HepG2 (cell line): ENCODE measurements around the gene ZBTB46. TPM values are rescaled to one million over a fixed set of nuclear protein-coding genes. Genes with fewer than 3 reads are reported as not detected.

Experiments used
- CREBL2 ChIP-seq: sonication (generic); formaldehyde crosslinking; IDR thresholded peaks from 2 replicates; pipeline ENCODE4 v1.8.1; 2023; ENCODE audit warnings: missing genetic modification reagents, mild to moderate bottlenecking, borderline replicate concordance
- DBP ChIP-seq: sonication (generic); formaldehyde crosslinking; IDR thresholded peaks from 2 replicates; pipeline ENCODE4 v1.4.0; 2020; ENCODE audit warnings: missing genetic modification reagents; ENCODE audit errors: not compliant biosample characterization
- KIAA2018 ChIP-seq: sonication (generic); formaldehyde crosslinking; IDR thresholded peaks from 2 replicates; pipeline ENCODE4 v1.5.0; 2020; ENCODE audit warnings: mild to moderate bottlenecking, missing genetic modification reagents, borderline replicate concordance
- MIER2 ChIP-seq: IDR thresholded peaks from 2 replicates; pipeline ENCODE4 v1.6.1; 2016; ENCODE audit warnings: missing biosample characterization, missing genetic modification reagents
- PRDM10 ChIP-seq: sonication (generic); formaldehyde crosslinking; IDR thresholded peaks from 2 replicates; pipeline ENCODE4 v1.4.0; 2020; ENCODE audit warnings: low read depth, missing genetic modification reagents
- SOX5 ChIP-seq: IDR thresholded peaks from 2 replicates; pipeline ENCODE4 v1.6.1; 2016; ENCODE audit warnings: borderline replicate concordance
- TRAFD1 ChIP-seq: sonication (generic); formaldehyde crosslinking; IDR thresholded peaks from 2 replicates; pipeline ENCODE4 v1.5.1; 2020; ENCODE audit warnings: missing genetic modification reagents, mild to moderate bottlenecking, borderline replicate concordance
- ZBTB33 ChIP-seq: sonication (generic); formaldehyde crosslinking; IDR thresholded peaks from 2 replicates; pipeline ENCODE4 v1.4.0; 2020; ENCODE audit warnings: missing genetic modification reagents
- ZNF329 ChIP-seq: sonication (generic); formaldehyde crosslinking; IDR thresholded peaks from 2 replicates; pipeline ENCODE4 v1.9.0; 2021; ENCODE audit warnings: low read depth, mild to moderate bottlenecking, missing genetic modification reagents
- ZNF556 ChIP-seq: sonication (generic); formaldehyde crosslinking; IDR thresholded peaks from 2 replicates; pipeline ENCODE4 v1.4.0; 2020; ENCODE audit warnings: mild to moderate bottlenecking, missing genetic modification reagents, borderline replicate concordance
- polyA plus RNA-seq, 8 experiments: library from polyadenylated mRNA; depleted of rRNA in 3 of 8; stranded (reverse) in 7 of 8; unstranded in 1 of 8; fragments of >200 nt; fragmentation: Illumina TruSeq in 4 of 8; extraction: Trizol in 4 of 8; gene quantifications; 2 replicates each; pipeline versions ENCODE4 v1.2.1 to v1.2.3, GENCODE V29; 2011 to 2016; ENCODE audit warnings: low read depth in 4 of 8, missing spikeins in 1 of 8, mixed read lengths in 1 of 8; ENCODE audit not compliant: insufficient read depth in 1 of 8
- total RNA-seq, 5 experiments: library from RNA; depleted of rRNA; stranded (reverse); fragments of >200 nt; fragmentation: Illumina TruSeq; extraction: Trizol; gene quantifications; 2 replicates each; pipeline ENCODE4 v1.2.3, GENCODE V29; 2016; ENCODE audit warnings: low read depth in 1 of 5

ZBTB46 gene
- total and polyA plus RNA-seq, 2 of the 13 experiments (the other 11 are each of a cell fraction or from before 2014, with no cell fraction given) = 1.6 to 13.5 TPM

GRCh38 chr20:63863798-63864544 lies 32.9 kb upstream of the ZBTB46 start (continued):
- no peak for TF ChIP-seq KIAA2018 (CRISPR knock-in tag)
- TF ChIP-seq ZBTB33 = no peak; the same call in none of the 2 replicates
- TF ChIP-seq DBP = no peak
- no peak for TF ChIP-seq CREBL2
- no peak for TF ChIP-seq MIER2 (CRISPR knock-in tag)
- no peak; the same call in 1 of the 2 replicates for TF ChIP-seq SOX5 (CRISPR knock-in tag)
- TF ChIP-seq ZNF556 (CRISPR knock-in tag) = peak; percentile 87
- peak; percentile 86; the same call in 1 of the 2 replicates for TF ChIP-seq ZNF329 (CRISPR knock-in tag)
- TF ChIP-seq TRAFD1 (CRISPR knock-in tag) = peak; percentile 94
- no peak; the same call in 1 of the 2 replicates for TF ChIP-seq PRDM10 (CRISPR knock-in tag)
